Endodermal cell (in vitro differentiated cells): Measurements from ENCODE around the gene ZDHHC21. TPM values are rescaled to one million over a fixed set of nuclear protein-coding genes. Genes with fewer than 3 reads are reported as not detected.

Experiments used
- DNase-seq: peaks from one replicate; pipeline ENCODE4 v3.0.0-alpha.2; 2017
- H3K27ac ChIP-seq: 2 replicates; pipeline ENCODE4 v1.5.1; 2013; ENCODE audit warnings: mild to moderate bottlenecking, low read depth, low read length, moderate library complexity
- H3K27me3 ChIP-seq: 2 replicates; pipeline ENCODE4 v1.6.1; 2013; ENCODE audit warnings: mild to moderate bottlenecking, low read length, moderate library complexity; ENCODE audit not compliant: insufficient read depth, control insufficient read depth, poor library complexity, severe bottlenecking
- H3K36me3 ChIP-seq: 2 replicates; pipeline ENCODE4 v1.7.0; 2013; ENCODE audit warnings: mild to moderate bottlenecking, low read length, moderate library complexity; ENCODE audit not compliant: control insufficient read depth, insufficient read depth
- H3K4me1 ChIP-seq: one replicate; pipeline ENCODE4 v1.7.0; 2013; ENCODE audit warnings: low read length; ENCODE audit not compliant: control insufficient read depth, insufficient read depth
- H3K4me3 ChIP-seq: 2 replicates; pipeline ENCODE4 v1.5.1; 2013; ENCODE audit warnings: mild to moderate bottlenecking, low read length, moderate library complexity
- H3K9ac ChIP-seq: 2 replicates; pipeline ENCODE4 v1.6.1; 2013; ENCODE audit warnings: mild to moderate bottlenecking, low read length, moderate library complexity; ENCODE audit not compliant: poor library complexity, severe bottlenecking; ENCODE audit errors: extremely low read depth
- H3K9me3 ChIP-seq: 2 replicates; pipeline ENCODE4 v1.6.1; 2013; ENCODE audit warnings: mild to moderate bottlenecking, low read length, moderate library complexity; ENCODE audit not compliant: control insufficient read depth
- H3K27ac Mint-ChIP-seq: 2 replicates; pipeline ENCODE4 v1.8.0; 2020; ENCODE audit warnings: mixed read lengths
- H3K27me3 Mint-ChIP-seq: 2 replicates; pipeline ENCODE4 v1.8.0; 2021; ENCODE audit warnings: mild to moderate bottlenecking, mixed read lengths; ENCODE audit not compliant: insufficient read depth
- H3K36me3 Mint-ChIP-seq: 2 replicates; pipeline ENCODE4 v1.8.0; 2020; ENCODE audit warnings: low read depth, mixed read lengths
- H3K4me1 Mint-ChIP-seq: 2 replicates; pipeline ENCODE4 v1.8.0; 2020; ENCODE audit warnings: mixed read lengths
- H3K4me3 Mint-ChIP-seq: 2 replicates; pipeline ENCODE4 v1.8.0; 2020; ENCODE audit warnings: mild to moderate bottlenecking, moderate library complexity, mixed read lengths
- H3K9me3 Mint-ChIP-seq: 2 replicates; pipeline ENCODE4 v1.8.0; 2020; ENCODE audit warnings: mild to moderate bottlenecking, mixed read lengths
- WGBS, 2 experiments: methylation state at CpG; one replicate each; pipeline versions ENCODE4 v1.1.5 to v1.1.7; 2013; ENCODE audit warnings: missing lambda C conversion rate in 2 of 2, mixed read lengths in 1 of 2; ENCODE audit not compliant: insufficient coverage in 1 of 2, insufficient read length in 1 of 2; 5-methylcytosine and 5-hydroxymethylcytosine counted together
- total RNA-seq, 2 donors: library from RNA; stranded (reverse); fragmentation: NEBNext Ultra II Directional in 1 of 2; extraction: Animal tissue kit (Norgen Biotek cat#: 25700) in 1 of 2; gene quantifications; 2 replicates in 1 of 2; 3 replicates in 1 of 2; pipeline ENCODE4 v1.2.1, GENCODE V29; 2021
- TF ChIP-seq, protein P1 (sequence below): fragments of 200-600 bp; sonication (generic); conservative IDR thresholded peaks from 2 replicates; pipeline ENCODE4 v1.5.0; 2021; ENCODE audit warnings: antibody characterized with exemption, mild to moderate bottlenecking

ZDHHC21 gene
- total RNA-seq, 2 donors from 2014 or later, result 17.1 to 18.6 TPM

DNA sequence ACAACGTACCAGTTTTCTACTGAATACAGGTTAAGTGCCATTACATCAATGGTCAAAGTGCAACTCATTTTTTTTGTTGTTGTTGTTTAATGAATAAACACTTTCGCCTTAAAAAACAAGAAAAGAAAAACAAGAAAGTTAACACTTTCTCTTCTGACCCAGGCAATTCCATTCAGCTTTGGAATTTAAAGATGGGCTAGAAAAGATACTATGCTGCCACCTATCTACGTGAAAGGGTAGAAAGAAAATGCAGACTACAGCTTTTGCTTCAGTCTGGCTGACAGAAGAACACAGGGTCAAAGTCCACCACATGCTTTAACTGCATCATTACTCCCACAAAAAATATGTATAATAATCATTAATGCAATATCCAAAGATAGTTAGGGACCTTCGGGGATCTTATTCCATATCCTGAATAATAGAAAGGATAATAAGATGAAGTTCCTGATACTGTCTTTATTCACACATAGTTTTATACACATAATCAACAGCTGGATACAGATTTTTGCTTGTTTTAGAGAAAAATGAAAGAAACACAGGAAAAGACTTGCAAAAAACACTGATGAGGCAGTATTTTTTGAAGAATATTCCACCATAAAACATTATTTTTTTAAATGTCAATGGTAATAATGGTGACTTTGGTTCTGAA, 40.4 kb downstream of the ZDHHC21 start:
- Mint-ChIP-seq H3K4me1 (no peaks in the 10 kb centered on the region), H3K4me3 (no peak overlapping the region), H3K27me3 (no peaks in the 10 kb centered on the region), H3K36me3 (peaks cover 53% of the 10 kb centered on the region), H3K27ac (no peak overlapping the region), H3K9me3 (peaks cover 15% of the 10 kb centered on the region)
- Histone ChIP-seq H3K27ac (no peak overlapping the region), H3K4me3 (no peak overlapping the region), H3K4me1 (no peaks in the 10 kb centered on the region), H3K27me3 (no peaks in the 10 kb centered on the region), H3K9ac (no peak overlapping the region), H3K9me3 (peaks cover 36% of the 10 kb centered on the region), H3K36me3 (peaks cover 79% of the 10 kb centered on the region)
- 40% methylated on average over 3 of the region's 4 CpGs; no CpG with 5 or more reads in 1 of the 2 experiments for WGBS, 2 experiments
- no peak for DNase-seq
- TF ChIP-seq, protein P1, sequence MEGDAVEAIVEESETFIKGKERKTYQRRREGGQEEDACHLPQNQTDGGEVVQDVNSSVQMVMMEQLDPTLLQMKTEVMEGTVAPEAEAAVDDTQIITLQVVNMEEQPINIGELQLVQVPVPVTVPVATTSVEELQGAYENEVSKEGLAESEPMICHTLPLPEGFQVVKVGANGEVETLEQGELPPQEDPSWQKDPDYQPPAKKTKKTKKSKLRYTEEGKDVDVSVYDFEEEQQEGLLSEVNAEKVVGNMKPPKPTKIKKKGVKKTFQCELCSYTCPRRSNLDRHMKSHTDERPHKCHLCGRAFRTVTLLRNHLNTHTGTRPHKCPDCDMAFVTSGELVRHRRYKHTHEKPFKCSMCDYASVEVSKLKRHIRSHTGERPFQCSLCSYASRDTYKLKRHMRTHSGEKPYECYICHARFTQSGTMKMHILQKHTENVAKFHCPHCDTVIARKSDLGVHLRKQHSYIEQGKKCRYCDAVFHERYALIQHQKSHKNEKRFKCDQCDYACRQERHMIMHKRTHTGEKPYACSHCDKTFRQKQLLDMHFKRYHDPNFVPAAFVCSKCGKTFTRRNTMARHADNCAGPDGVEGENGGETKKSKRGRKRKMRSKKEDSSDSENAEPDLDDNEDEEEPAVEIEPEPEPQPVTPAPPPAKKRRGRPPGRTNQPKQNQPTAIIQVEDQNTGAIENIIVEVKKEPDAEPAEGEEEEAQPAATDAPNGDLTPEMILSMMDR, result peak; percentile 83

- TF ChIP-seq, protein P1, result no peak
- Histone ChIP-seq H3K27me3 (no peaks in the 10 kb centered on the region), H3K9ac (no peak overlapping the region), H3K27ac (no peak overlapping the region), H3K4me3 (no peak overlapping the region), H3K9me3 (peaks cover 17% of the 10 kb centered on the region), H3K36me3 (peaks cover 64% of the 10 kb centered on the region), H3K4me1 (no peaks in the 10 kb centered on the region)
- WGBS, 2 experiments, result 95% methylated on average over 1 of the region's 1 CpG; no CpG with 5 or more reads in 1 of the 2 experiments
- H3K9me3 Mint-ChIP-seq, result peaks cover 13% of the 10 kb centered on the region
- H3K27ac Mint-ChIP-seq, result no peak overlapping the region
- H3K27me3 Mint-ChIP-seq, result no peaks in the 10 kb centered on the region
- DNase-seq, result no peak
- peaks cover 33% of the 10 kb centered on the region for H3K36me3 Mint-ChIP-seq
- no peak overlapping the region for H3K4me3 Mint-ChIP-seq
- peaks cover 2% of the 10 kb centered on the region for H3K4me1 Mint-ChIP-seq
These were observed 42.6 kb downstream of the ZDHHC21 start for GRCh38 chr9:14650596-14650995.

DNA sequence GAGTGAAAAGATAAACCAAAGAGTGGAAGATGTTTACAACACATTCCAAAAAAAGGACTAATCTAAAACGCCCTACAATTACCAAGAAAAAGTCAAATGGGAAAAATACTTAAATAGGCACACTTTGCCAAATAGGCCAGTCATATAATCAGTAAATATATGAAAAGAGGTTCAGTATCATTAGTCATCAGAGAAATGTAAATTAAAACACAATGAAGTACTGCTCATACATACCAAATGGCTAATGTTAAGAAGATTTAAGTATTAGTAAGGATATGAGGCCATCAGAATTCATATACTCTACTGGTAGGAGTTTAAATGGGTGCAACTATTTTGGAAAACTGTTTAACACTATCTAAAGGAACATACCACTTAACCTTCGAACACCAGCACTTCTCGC, 47.6 kb downstream of the ZDHHC21 start:
- no peaks in the 10 kb centered on the region for H3K9me3 Mint-ChIP-seq
- Histone ChIP-seq H3K9me3 (no peaks in the 10 kb centered on the region), H3K27me3 (no peaks in the 10 kb centered on the region), H3K36me3 (peaks cover 53% of the 10 kb centered on the region), H3K9ac (no peak overlapping the region), H3K4me3 (no peak overlapping the region), H3K27ac (no peak overlapping the region), H3K4me1 (no peaks in the 10 kb centered on the region)
- H3K4me3 Mint-ChIP-seq, result no peak overlapping the region
- DNase-seq, result no peak
- WGBS, 2 experiments, result 93% methylated on average over 3 of the region's 3 CpGs; no CpG with 5 or more reads in 1 of the 2 experiments
- H3K36me3 Mint-ChIP-seq, result peaks cover 12% of the 10 kb centered on the region
- TF ChIP-seq, protein P1, result no peak
- H3K27ac Mint-ChIP-seq, result no peak overlapping the region
- peaks cover 11% of the 10 kb centered on the region for H3K4me1 Mint-ChIP-seq
- no peaks in the 10 kb centered on the region for H3K27me3 Mint-ChIP-seq
